ENCODE measurements around the gene IL19.

The IL19 gene

DNA sequence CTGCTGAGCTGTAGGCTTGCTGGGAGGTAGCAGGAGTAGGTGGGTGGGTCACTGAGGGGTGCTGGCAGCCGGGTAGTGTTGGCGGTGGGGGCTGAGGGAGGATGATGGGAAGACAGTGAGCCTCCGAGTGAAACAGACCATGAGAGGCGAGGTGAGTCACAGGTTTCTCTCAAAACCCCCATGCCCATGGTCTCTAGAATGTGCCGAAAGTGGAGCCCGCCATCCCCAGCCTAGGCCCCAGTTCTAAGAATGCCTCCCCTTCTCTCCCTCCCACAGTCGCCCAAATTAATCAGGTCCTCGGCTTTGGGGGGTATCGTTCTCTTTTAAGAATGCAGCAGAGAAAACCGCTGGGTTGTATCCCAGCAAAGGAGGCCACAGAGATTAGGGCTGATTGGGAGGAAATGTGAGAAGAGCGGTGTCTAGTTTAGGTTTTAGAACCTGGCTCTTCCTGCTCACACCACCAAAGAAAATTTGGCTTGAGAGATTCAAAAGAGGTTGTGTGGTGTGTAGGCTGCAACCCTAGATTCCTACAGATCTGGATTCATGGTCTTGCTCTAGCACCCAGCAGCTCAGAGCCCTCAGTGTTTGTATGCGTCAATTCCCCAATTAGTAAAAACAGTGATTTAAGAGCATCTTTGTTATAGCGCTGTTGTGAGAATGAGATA is 27.7 kb upstream of the IL19 start:
- no peaks in the 10 kb centered on the region for H3K4me1 ChIP-seq (ENCODE audit: control insufficient read depth, insufficient read depth, low read depth, low read length)

DNA sequence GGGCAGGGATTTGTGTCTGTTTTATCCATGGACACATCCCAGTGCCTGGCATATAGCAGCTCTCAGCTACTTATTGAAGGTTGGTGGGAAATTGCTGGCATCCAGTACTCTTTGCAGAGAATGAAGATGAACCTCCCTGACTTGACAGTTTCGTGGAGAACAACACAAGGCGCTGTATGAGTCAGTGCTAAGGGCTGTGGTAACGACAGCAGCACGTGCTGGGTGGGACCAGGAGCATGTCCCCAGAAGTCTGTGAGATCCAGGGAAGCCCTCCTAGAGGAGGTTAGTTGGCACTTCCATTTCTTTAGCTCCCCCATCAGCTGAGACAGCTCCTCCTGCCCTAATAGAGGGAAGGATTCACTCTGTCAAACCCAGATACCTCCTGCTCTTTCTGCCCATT is 25.9 kb upstream of the IL19 start:
- H3K4me3 ChIP-seq (ENCODE audit: insufficient read depth in 1 of 2, low read depth in 1 of 2, low read length in 2 of 2): no peak overlapping the region
- 67% methylated on average over 4 of the region's 4 CpGs for WGBS
- H3K27ac ChIP-seq (ENCODE audit: low read length, poor library complexity, severe bottlenecking): no peak overlapping the region
- H2BK12ac ChIP-seq (ENCODE audit: low read length in 2 of 2): no peak overlapping the region
- peak; percentile 37 for DNase-seq
- H3K9ac ChIP-seq (ENCODE audit: low read length): no peak overlapping the region
- H2BK120ac ChIP-seq (ENCODE audit: low read depth, low read length): no peak overlapping the region
- H3K4ac ChIP-seq (ENCODE audit: low read depth in 1 of 2, low read length in 2 of 2): no peak overlapping the region
- peaks cover 0 to 3% of the 10 kb centered on the region in 2 experiments for H3K36me3 ChIP-seq (ENCODE audit: control insufficient read depth in 1 of 2, insufficient read depth in 2 of 2, low read depth in 1 of 2, low read length in 2 of 2)
- no peak overlapping the region for H2BK5ac ChIP-seq (ENCODE audit: low read depth, low read length, poor library complexity, severe bottlenecking)
- no peak overlapping the region for H2AFZ ChIP-seq (ENCODE audit: low read depth, low read length)
- H2BK15ac ChIP-seq (ENCODE audit: low read depth, poor library complexity, severe bottlenecking): no peak overlapping the region
- no peak overlapping the region for H3K14ac ChIP-seq (ENCODE audit: low read length in 2 of 2)
- H3K4me1 ChIP-seq (ENCODE audit: control insufficient read depth, insufficient read depth, low read depth, low read length): no peaks in the 10 kb centered on the region
- H3K4me2 ChIP-seq (ENCODE audit: low read length, poor library complexity, severe bottlenecking): no peak overlapping the region
- no peak overlapping the region for H3K23ac ChIP-seq (ENCODE audit: low read length in 2 of 2)
- no peak overlapping the region for H4K8ac ChIP-seq (ENCODE audit: low read length)
- no peaks in the 10 kb centered on the region for H3K9me3 ChIP-seq (ENCODE audit: control insufficient read depth, low read length)
- peaks cover 0 to 3% of the 10 kb centered on the region in 2 experiments for H3K27me3 ChIP-seq (ENCODE audit: control insufficient read depth in 1 of 2, insufficient read depth in 1 of 2, low read length in 2 of 2)
- H2AK5ac ChIP-seq (ENCODE audit: low read length, severe bottlenecking): no peak overlapping the region
- no peak overlapping the region for H3K18ac ChIP-seq (ENCODE audit: low read depth in 1 of 2, low read length in 2 of 2)
- H3K79me1 ChIP-seq (replicated peaks; ENCODE audit: low read length, poor library complexity, severe bottlenecking): no peaks in the 10 kb centered on the region
- H4K91ac ChIP-seq (ENCODE audit: low read length): no peak overlapping the region

More for the DNA sequence above, 27.7 kb upstream of the IL19 start:
- Histone ChIP-seq H3K4ac (ENCODE audit: low read depth in 1 of 2, low read length in 2 of 2) (no peak overlapping the region), H2BK5ac (ENCODE audit: low read depth, low read length, poor library complexity, severe bottlenecking) (no peak overlapping the region), H3K36me3 (ENCODE audit: control insufficient read depth in 1 of 2, insufficient read depth in 2 of 2, low read depth in 1 of 2, low read length in 2 of 2) (peaks cover 7 to 9% of the 10 kb centered on the region in 2 experiments), H3K27me3 (ENCODE audit: control insufficient read depth in 1 of 2, insufficient read depth in 1 of 2, low read length in 2 of 2) (no peaks in the 10 kb centered on the region), H2BK12ac (ENCODE audit: low read length in 2 of 2) (no peak overlapping the region), H2BK120ac (ENCODE audit: low read depth, low read length) (no peak overlapping the region), H3K79me1 (replicated peaks; ENCODE audit: low read length, poor library complexity, severe bottlenecking) (no peaks in the 10 kb centered on the region), H3K9me3 (ENCODE audit: control insufficient read depth, low read length) (no peaks in the 10 kb centered on the region), H3K23ac (ENCODE audit: low read length in 2 of 2) (no peak overlapping the region), H3K4me2 (ENCODE audit: low read length, poor library complexity, severe bottlenecking) (no peak overlapping the region), H3K9ac (ENCODE audit: low read length) (no peak overlapping the region), H2AFZ (ENCODE audit: low read depth, low read length) (no peak overlapping the region), H3K4me3 (ENCODE audit: insufficient read depth in 1 of 2, low read depth in 1 of 2, low read length in 2 of 2) (no peak overlapping the region), H3K27ac (ENCODE audit: low read length, poor library complexity, severe bottlenecking) (no peak overlapping the region), H3K14ac (ENCODE audit: low read length in 2 of 2) (no peak overlapping the region), H4K91ac (ENCODE audit: low read length) (no peak overlapping the region), H2AK5ac (ENCODE audit: low read length, severe bottlenecking) (no peak overlapping the region), H2BK15ac (ENCODE audit: low read depth, poor library complexity, severe bottlenecking) (no peak overlapping the region), H4K8ac (ENCODE audit: low read length) (no peak overlapping the region), H3K18ac (ENCODE audit: low read depth in 1 of 2, low read length in 2 of 2) (no peak overlapping the region)
- DNase-seq: no peak
- 80% methylated on average over 13 of the region's 13 CpGs for WGBS

DNA sequence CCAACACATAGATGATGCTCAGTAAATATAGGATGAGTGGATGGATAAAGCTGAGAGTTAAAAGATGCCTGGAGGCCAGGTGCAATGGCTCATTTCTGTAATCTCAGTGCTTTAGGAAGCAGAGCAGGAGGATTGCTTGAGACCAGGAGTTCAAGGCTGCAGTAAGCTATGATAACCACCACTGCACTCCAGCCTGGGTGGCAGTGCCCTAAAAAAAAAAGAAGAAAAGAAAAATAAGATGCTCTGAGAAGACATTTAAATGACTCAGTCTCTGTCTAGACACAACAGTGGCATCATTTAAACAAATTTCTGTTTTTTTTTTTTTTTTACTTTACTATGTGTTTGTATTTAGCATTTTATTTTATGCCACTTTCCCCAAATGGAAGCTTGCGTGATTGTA is 25.3 kb upstream of the IL19 start:
- WGBS: 100% methylated on average over 1 of the region's 1 CpG
- H2AK5ac ChIP-seq (ENCODE audit: low read length, severe bottlenecking): no peak overlapping the region

DNA sequence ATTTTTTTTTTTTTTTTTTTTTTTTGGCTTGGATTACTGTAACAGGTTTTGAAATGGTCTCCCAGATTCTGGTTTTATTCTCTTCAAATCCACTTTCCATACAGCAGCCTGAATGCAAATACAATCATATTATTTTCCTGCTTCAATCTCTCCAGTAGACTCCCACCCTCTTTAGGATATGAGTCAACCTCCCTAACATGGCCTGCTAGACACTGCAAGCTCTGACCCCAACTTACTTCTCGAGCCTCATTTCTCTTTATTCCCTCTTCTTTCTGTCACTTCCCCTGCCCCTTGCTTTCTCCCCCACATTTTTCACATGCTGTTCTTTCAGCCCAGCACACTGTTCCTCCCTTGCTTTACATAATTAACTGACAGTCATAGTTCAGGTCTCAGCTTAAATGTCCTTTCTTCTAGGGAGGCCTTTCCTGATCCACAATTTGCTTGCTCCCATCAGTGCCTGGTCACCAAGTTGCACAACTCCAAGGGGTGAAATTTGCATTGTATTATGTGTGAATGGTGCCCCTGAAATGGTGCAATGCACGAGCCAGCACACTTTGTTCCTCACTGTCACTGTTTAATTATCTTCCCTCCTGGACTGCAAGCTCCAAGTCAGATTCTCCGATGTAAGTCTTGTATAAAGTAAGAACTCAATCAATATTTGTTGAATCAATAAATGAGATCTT is 22.1 kb upstream of the IL19 start:
- H3K14ac ChIP-seq (ENCODE audit: low read length in 2 of 2): no peak overlapping the region
- no peak overlapping the region for H2AK5ac ChIP-seq (ENCODE audit: low read length, severe bottlenecking)
- no peak for DNase-seq
- H4K8ac ChIP-seq (ENCODE audit: low read length): no peak overlapping the region
- no peaks in the 10 kb centered on the region for H3K79me1 ChIP-seq (replicated peaks; ENCODE audit: low read length, poor library complexity, severe bottlenecking)
- no peaks in the 10 kb centered on the region for H3K9me3 ChIP-seq (ENCODE audit: control insufficient read depth, low read length)
- WGBS: 85% methylated on average over 2 of the region's 3 CpGs
- no peaks in the 10 kb centered on the region for H3K36me3 ChIP-seq (ENCODE audit: control insufficient read depth in 1 of 2, insufficient read depth in 2 of 2, low read depth in 1 of 2, low read length in 2 of 2)
- no peak overlapping the region for H3K9ac ChIP-seq (ENCODE audit: low read length)
- H3K4me1 ChIP-seq (ENCODE audit: control insufficient read depth, insufficient read depth, low read depth, low read length): no peaks in the 10 kb centered on the region
- H3K18ac ChIP-seq (ENCODE audit: low read depth in 1 of 2, low read length in 2 of 2): no peak overlapping the region
- H3K27ac ChIP-seq (ENCODE audit: low read length, poor library complexity, severe bottlenecking): no peak overlapping the region
- H2BK12ac ChIP-seq (ENCODE audit: low read length in 2 of 2): no peak overlapping the region
- H2BK120ac ChIP-seq (ENCODE audit: low read depth, low read length): no peak overlapping the region
- H3K4me3 ChIP-seq (ENCODE audit: insufficient read depth in 1 of 2, low read depth in 1 of 2, low read length in 2 of 2): no peak overlapping the region
- no peak overlapping the region for H3K23ac ChIP-seq (ENCODE audit: low read length in 2 of 2)
- no peak overlapping the region for H2BK5ac ChIP-seq (ENCODE audit: low read depth, low read length, poor library complexity, severe bottlenecking)
- no peak overlapping the region for H2BK15ac ChIP-seq (ENCODE audit: low read depth, poor library complexity, severe bottlenecking)
- peaks cover 0 to 3% of the 10 kb centered on the region in 2 experiments for H3K27me3 ChIP-seq (ENCODE audit: control insufficient read depth in 1 of 2, insufficient read depth in 1 of 2, low read length in 2 of 2)
- H4K91ac ChIP-seq (ENCODE audit: low read length): no peak overlapping the region
- no peak overlapping the region for H2AFZ ChIP-seq (ENCODE audit: low read depth, low read length)
- H3K4ac ChIP-seq (ENCODE audit: low read depth in 1 of 2, low read length in 2 of 2): no peak overlapping the region
- no peak overlapping the region for H3K4me2 ChIP-seq (ENCODE audit: low read length, poor library complexity, severe bottlenecking)

More for the DNA sequence above, 25.3 kb upstream of the IL19 start:
- Histone ChIP-seq H3K4me3 (ENCODE audit: insufficient read depth in 1 of 2, low read depth in 1 of 2, low read length in 2 of 2) (no peak overlapping the region), H3K27ac (ENCODE audit: low read length, poor library complexity, severe bottlenecking) (no peak overlapping the region), H4K91ac (ENCODE audit: low read length) (no peak overlapping the region), H3K9ac (ENCODE audit: low read length) (no peak overlapping the region), H2BK15ac (ENCODE audit: low read depth, poor library complexity, severe bottlenecking) (no peak overlapping the region), H3K4me1 (ENCODE audit: control insufficient read depth, insufficient read depth, low read depth, low read length) (no peaks in the 10 kb centered on the region), H3K4ac (ENCODE audit: low read depth in 1 of 2, low read length in 2 of 2) (no peak overlapping the region), H2AFZ (ENCODE audit: low read depth, low read length) (no peak overlapping the region), H2BK5ac (ENCODE audit: low read depth, low read length, poor library complexity, severe bottlenecking) (no peak overlapping the region), H4K8ac (ENCODE audit: low read length) (no peak overlapping the region), H2BK120ac (ENCODE audit: low read depth, low read length) (no peak overlapping the region), H3K4me2 (ENCODE audit: low read length, poor library complexity, severe bottlenecking) (no peak overlapping the region), H3K14ac (ENCODE audit: low read length in 2 of 2) (no peak overlapping the region), H2BK12ac (ENCODE audit: low read length in 2 of 2) (no peak overlapping the region), H3K79me1 (replicated peaks; ENCODE audit: low read length, poor library complexity, severe bottlenecking) (no peaks in the 10 kb centered on the region), H3K27me3 (ENCODE audit: control insufficient read depth in 1 of 2, insufficient read depth in 1 of 2, low read length in 2 of 2) (peaks cover 0 to 3% of the 10 kb centered on the region in 2 experiments), H3K23ac (ENCODE audit: low read length in 2 of 2) (no peak overlapping the region), H3K9me3 (ENCODE audit: control insufficient read depth, low read length) (no peaks in the 10 kb centered on the region), H3K18ac (ENCODE audit: low read depth in 1 of 2, low read length in 2 of 2) (no peak overlapping the region), H3K36me3 (ENCODE audit: control insufficient read depth in 1 of 2, insufficient read depth in 2 of 2, low read depth in 1 of 2, low read length in 2 of 2) (peaks cover 0 to 3% of the 10 kb centered on the region in 2 experiments)
- DNase-seq: no peak
